Skin epidermis (tissue), 12 donors: ENCODE results near the gene RRBP1.

Source experiments
- H3K27ac ChIP-seq, 21 experiments: fragments of 200-600 bp; sonication (generic) in 11 of 21; one replicate each; pipeline ENCODE4 v1.5.0; 2020; ENCODE audit warnings: mild to moderate bottlenecking in 3 of 21, inconsistent platforms in 2 of 21, moderate library complexity in 2 of 21
- H3K4me3 ChIP-seq, 7 experiments: fragments of 200-600 bp; sonication (generic) in 2 of 7; one replicate each; pipeline ENCODE4 v1.5.0; 2020; ENCODE audit warnings: inconsistent platforms in 2 of 7, mild to moderate bottlenecking in 2 of 7, moderate library complexity in 1 of 7

RRBP1 gene

GRCh38 chr20:17630151-17630805 is 51.8 kb downstream of the RRBP1 start:
- Histone ChIP-seq H3K4me3 (no peak overlapping the region), H3K27ac (no peak overlapping the region)

- no peak overlapping the region for H3K4me3 ChIP-seq
- H3K27ac ChIP-seq = no peak overlapping the region
Observed at GRCh38 chr20:17629678-17630089, 52.4 kb downstream of the RRBP1 start.

- Histone ChIP-seq H3K27ac (no peak overlapping the region), H3K4me3 (no peak overlapping the region)
Observed at GRCh38 chr20:17629025-17629424, 53.0 kb downstream of the RRBP1 start.

GRCh38 chr20:17628101-17628841 is 53.8 kb downstream of the RRBP1 start:
- Histone ChIP-seq H3K27ac (peak overlapping the region in 1 of 21 experiments; percentile 28), H3K4me3 (no peak overlapping the region)

GRCh38 chr20:17627101-17627955 is 54.7 kb downstream of the RRBP1 start:
- Histone ChIP-seq H3K27ac (peak overlapping the region in 1 of 21 experiments; percentile 28), H3K4me3 (no peak overlapping the region)

- Histone ChIP-seq H3K4me3 (no peak overlapping the region), H3K27ac (peak overlapping the region in 2 of 21 experiments; percentile 15 to 31)
Observed at GRCh38 chr20:17626217-17627007, 55.6 kb downstream of the RRBP1 start.

GRCh38 chr20:17625246-17626051 is 56.6 kb downstream of the RRBP1 start:
- H3K4me3 ChIP-seq = no peak overlapping the region
- H3K27ac ChIP-seq = peak overlapping the region in 1 of 21 experiments; percentile 15

GRCh38 chr20:17624551-17625245 is 57.3 kb downstream of the RRBP1 start:
- Histone ChIP-seq H3K4me3 (no peak overlapping the region), H3K27ac (no peak overlapping the region)

GRCh38 chr20:17624070-17624469 is 58.0 kb downstream of the RRBP1 start:
- no peak overlapping the region for H3K4me3 ChIP-seq
- no peak overlapping the region for H3K27ac ChIP-seq

- Histone ChIP-seq H3K27ac (no peak overlapping the region), H3K4me3 (no peak overlapping the region)
Observed at GRCh38 chr20:17622851-17623508, 59.1 kb downstream of the RRBP1 start.

- Histone ChIP-seq H3K4me3 (no peak overlapping the region), H3K27ac (no peak overlapping the region)
Observed at GRCh38 chr20:17622086-17622850, 59.8 kb downstream of the RRBP1 start.

GRCh38 chr20:17621229-17621968 is 60.6 kb downstream of the RRBP1 start:
- H3K4me3 ChIP-seq = no peak overlapping the region
- no peak overlapping the region for H3K27ac ChIP-seq

GRCh38 chr20:17620371-17621228 is 61.4 kb downstream of the RRBP1 start:
- H3K4me3 ChIP-seq = no peak overlapping the region
- no peak overlapping the region for H3K27ac ChIP-seq

- H3K27ac ChIP-seq = no peak overlapping the region
- H3K4me3 ChIP-seq = no peak overlapping the region
Observed at GRCh38 chr20:17619351-17620093, 62.5 kb downstream of the RRBP1 start.

GRCh38 chr20:17618673-17619013 is 63.4 kb downstream of the RRBP1 start:
- Histone ChIP-seq H3K4me3 (no peak overlapping the region), H3K27ac (no peak overlapping the region)
